Trophoblast cell (in vitro differentiated cells and primary cell): Measurements from ENCODE around the gene TMEM247.
A peak's percentile ranks its signal among the peaks of the same experiment; 100 is the strongest.

Source experiments
- DNase-seq, 2 donors: peaks; one replicate each; pipeline ENCODE4 v3.0.0-alpha.2; 2016
- H2AFZ ChIP-seq: 2 replicates; pipeline ENCODE4 v1.6.1; 2013; ENCODE audit warnings: low read length, moderate library complexity, mild to moderate bottlenecking; ENCODE audit not compliant: insufficient read depth, poor library complexity
- H2AK5ac ChIP-seq: 2 replicates; pipeline ENCODE4 v1.6.1; 2013; ENCODE audit warnings: mild to moderate bottlenecking, low read length
- H2BK120ac ChIP-seq: 2 replicates; pipeline ENCODE4 v1.6.1; 2013; ENCODE audit warnings: low read length, mild to moderate bottlenecking, moderate library complexity; ENCODE audit not compliant: insufficient read depth, poor library complexity
- H2BK12ac ChIP-seq: 2 replicates; pipeline ENCODE4 v1.6.1; 2013; ENCODE audit warnings: mild to moderate bottlenecking, low read length, moderate library complexity
- H2BK5ac ChIP-seq: 2 replicates; pipeline ENCODE4 v1.6.1; 2013; ENCODE audit warnings: low read length, low read depth, moderate library complexity, mild to moderate bottlenecking; ENCODE audit not compliant: poor library complexity
- H3K14ac ChIP-seq: 2 replicates; pipeline ENCODE4 v1.6.1; 2013; ENCODE audit warnings: mild to moderate bottlenecking, low read length
- H3K18ac ChIP-seq: 2 replicates; pipeline ENCODE4 v1.6.1; 2013; ENCODE audit warnings: mild to moderate bottlenecking, low read length
- H3K23ac ChIP-seq: 2 replicates; pipeline ENCODE4 v1.6.1; 2013; ENCODE audit warnings: low read length
- H3K27ac ChIP-seq: 2 replicates; pipeline ENCODE4 v1.5.1; 2013; ENCODE audit warnings: low read depth, mild to moderate bottlenecking, inconsistent platforms, low read length, moderate library complexity
- H3K27me3 ChIP-seq: 2 replicates; pipeline ENCODE4 v1.6.1; 2013; ENCODE audit warnings: inconsistent platforms, mild to moderate bottlenecking, low read length, moderate library complexity; ENCODE audit not compliant: insufficient read depth
- H3K36me3 ChIP-seq, 2 experiments: 1 replicate in 1 of 2; 2 replicates in 1 of 2; pipeline ENCODE4 v1.6.1; 2013; ENCODE audit warnings: low read length in 2 of 2, mild to moderate bottlenecking in 2 of 2, moderate library complexity in 1 of 2; ENCODE audit not compliant: insufficient read depth in 2 of 2, control insufficient read depth in 1 of 2
- H3K4ac ChIP-seq: 2 replicates; pipeline ENCODE4 v1.6.1; 2013; ENCODE audit warnings: low read depth, mild to moderate bottlenecking, low read length, moderate library complexity
- H3K4me1 ChIP-seq, 2 experiments: 1 replicate in 1 of 2; 2 replicates in 1 of 2; pipeline ENCODE4 v1.6.1; 2013; ENCODE audit warnings: low read length in 2 of 2, mild to moderate bottlenecking in 2 of 2, moderate library complexity in 1 of 2; ENCODE audit not compliant: insufficient read depth in 2 of 2, control insufficient read depth in 1 of 2
- H3K4me2 ChIP-seq: 2 replicates; pipeline ENCODE4 v1.6.1; 2013; ENCODE audit warnings: inconsistent platforms, mild to moderate bottlenecking, low read length, moderate library complexity
- H3K4me3 ChIP-seq: 2 replicates; pipeline ENCODE4 v1.5.1; 2013; ENCODE audit warnings: mild to moderate bottlenecking, low read depth, low read length, inconsistent platforms
- H3K79me1 ChIP-seq: one replicate; pipeline ENCODE4 v1.6.1; 2013; ENCODE audit warnings: low read length
- H3K79me2 ChIP-seq: 2 replicates; pipeline ENCODE4 v1.6.1; 2013; ENCODE audit warnings: low read length, mild to moderate bottlenecking; ENCODE audit not compliant: control insufficient read depth, insufficient read depth, poor library complexity
- H3K9ac ChIP-seq: 2 replicates; pipeline ENCODE4 v1.6.1; 2013; ENCODE audit warnings: mild to moderate bottlenecking, low read length
- H3K9me3 ChIP-seq: 2 replicates; pipeline ENCODE4 v1.6.1; 2013; ENCODE audit warnings: low read depth, mild to moderate bottlenecking, control low read depth, inconsistent platforms, low read length; ENCODE audit not compliant: insufficient read depth
- H4K12ac ChIP-seq: 2 replicates; pipeline ENCODE4 v1.6.1; 2013; ENCODE audit warnings: low read depth, mild to moderate bottlenecking, low read length, moderate library complexity
- H4K8ac ChIP-seq: 2 replicates; pipeline ENCODE4 v1.6.1; 2013; ENCODE audit warnings: low read depth, mild to moderate bottlenecking, low read length, moderate library complexity
- H4K91ac ChIP-seq: one replicate; pipeline ENCODE4 v1.6.1; 2013; ENCODE audit warnings: low read depth, mild to moderate bottlenecking, low read length, moderate library complexity
- WGBS: extraction: QIAGEN DNeasy Blood & Tissue Kit; methylation state at CpG from one replicate; pipeline ENCODE4 v1.1.7; 2013; ENCODE audit warnings: missing lambda C conversion rate; ENCODE audit not compliant: insufficient read length, insufficient coverage; ENCODE audit errors: extremely low coverage; 5-methylcytosine and 5-hydroxymethylcytosine counted together

TMEM247 gene

GRCh38 chr2:46456789-46457188 lies 22.6 kb upstream of the TMEM247 start:
- H3K23ac ChIP-seq, result no peak overlapping the region
- no peaks in the 10 kb centered on the region for H3K27me3 ChIP-seq
- H4K12ac ChIP-seq, result no peak overlapping the region
- H2BK5ac ChIP-seq, result no peak overlapping the region
- no peak overlapping the region for H3K27ac ChIP-seq
- no peak overlapping the region for H3K18ac ChIP-seq
- no peak overlapping the region for H3K9ac ChIP-seq
- H3K4me2 ChIP-seq, result no peak overlapping the region
- DNase-seq, result no peak
- H3K79me1 ChIP-seq, result peaks cover 9% of the 10 kb centered on the region
- H3K4me1 ChIP-seq, result peaks cover 0 to 9% of the 10 kb centered on the region in 2 experiments
- H2AFZ ChIP-seq, result no peak overlapping the region
- no peak overlapping the region for H2BK12ac ChIP-seq
- no peaks in the 10 kb centered on the region for H3K9me3 ChIP-seq
- H2AK5ac ChIP-seq, result no peak overlapping the region
- H2BK120ac ChIP-seq, result no peak overlapping the region
- H3K79me2 ChIP-seq, result peaks cover 4% of the 10 kb centered on the region
- H4K8ac ChIP-seq, result no peak overlapping the region
- H3K36me3 ChIP-seq, result no peaks in the 10 kb centered on the region
- WGBS, result no CpG with 5 or more reads among the region's 7 CpGs
- H4K91ac ChIP-seq, result no peak overlapping the region
- H3K4ac ChIP-seq, result no peak overlapping the region
- H3K14ac ChIP-seq, result no peak overlapping the region
- no peak overlapping the region for H3K4me3 ChIP-seq

- Histone ChIP-seq H3K4me2 (no peak overlapping the region), H3K36me3 (no peaks in the 10 kb centered on the region), H4K91ac (peak overlapping the region; percentile 16), H3K9me3 (no peaks in the 10 kb centered on the region), H3K23ac (no peak overlapping the region), H2BK12ac (peak overlapping the region; percentile 38), H2AK5ac (no peak overlapping the region), H3K79me2 (peaks cover 4% of the 10 kb centered on the region), H3K4me1 (peaks cover 0 to 9% of the 10 kb centered on the region in 2 experiments), H3K27me3 (no peaks in the 10 kb centered on the region), H3K79me1 (peaks cover 9% of the 10 kb centered on the region), H4K8ac (no peak overlapping the region), H3K4ac (no peak overlapping the region), H4K12ac (no peak overlapping the region), H3K14ac (no peak overlapping the region), H3K4me3 (no peak overlapping the region), H3K18ac (no peak overlapping the region), H3K27ac (no peak overlapping the region), H2BK120ac (peak overlapping the region; percentile 25), H2AFZ (no peak overlapping the region), H2BK5ac (no peak overlapping the region), H3K9ac (no peak overlapping the region)
- no CpG with 5 or more reads among the region's 9 CpGs for WGBS
- DNase-seq, result no peak
These were observed 20.4 kb upstream of the TMEM247 start for GRCh38 chr2:46458763-46459500.

- Histone ChIP-seq H2BK120ac (no peak overlapping the region), H3K4me1 (peaks cover 0 to 9% of the 10 kb centered on the region in 2 experiments), H3K18ac (no peak overlapping the region), H3K27ac (no peak overlapping the region), H3K4me2 (no peak overlapping the region), H3K79me1 (peaks cover 9% of the 10 kb centered on the region), H4K12ac (no peak overlapping the region), H4K91ac (peak overlapping the region; percentile 75), H3K9me3 (no peaks in the 10 kb centered on the region), H3K23ac (no peak overlapping the region), H3K36me3 (no peaks in the 10 kb centered on the region), H3K27me3 (no peaks in the 10 kb centered on the region), H2AFZ (no peak overlapping the region), H3K79me2 (peaks cover 4% of the 10 kb centered on the region), H2BK5ac (no peak overlapping the region), H3K4me3 (no peak overlapping the region), H2BK12ac (peak overlapping the region; percentile 81), H2AK5ac (peak overlapping the region; percentile 63), H3K14ac (no peak overlapping the region), H3K9ac (no peak overlapping the region), H3K4ac (no peak overlapping the region), H4K8ac (no peak overlapping the region)
- DNase-seq, result no peak
- WGBS, result no CpG with 5 or more reads among the region's 5 CpGs
These were observed 19.7 kb upstream of the TMEM247 start for GRCh38 chr2:46459694-46460093.

- no peak overlapping the region for H3K4me3 ChIP-seq
- H2AFZ ChIP-seq, result peak overlapping the region; percentile 40
- H3K9me3 ChIP-seq, result no peaks in the 10 kb centered on the region
- no CpG with 5 or more reads among the region's 16 CpGs for WGBS
- H3K4ac ChIP-seq, result peak overlapping the region; percentile 50
- peak overlapping the region; percentile 63 for H2AK5ac ChIP-seq
- no peak overlapping the region for H3K23ac ChIP-seq
- no peak overlapping the region for H3K27ac ChIP-seq
- H3K27me3 ChIP-seq, result no peaks in the 10 kb centered on the region
- peak overlapping the region; percentile 57 for H3K14ac ChIP-seq
- H3K4me1 ChIP-seq, result peaks cover 0 to 9% of the 10 kb centered on the region in 2 experiments
- peak overlapping the region; percentile 3 for H4K8ac ChIP-seq
- H3K79me2 ChIP-seq, result peaks cover 4% of the 10 kb centered on the region
- peak overlapping the region; percentile 25 for H2BK5ac ChIP-seq
- H4K91ac ChIP-seq, result peak overlapping the region; percentile 75
- peak overlapping the region; percentile 34 for H3K18ac ChIP-seq
- H3K36me3 ChIP-seq, result no peaks in the 10 kb centered on the region
- peak overlapping the region; percentile 81 for H2BK12ac ChIP-seq
- no peak for DNase-seq
- peaks cover 9% of the 10 kb centered on the region for H3K79me1 ChIP-seq
- peak overlapping the region; percentile 70 for H2BK120ac ChIP-seq
- H3K4me2 ChIP-seq, result no peak overlapping the region
- no peak overlapping the region for H3K9ac ChIP-seq
- no peak overlapping the region for H4K12ac ChIP-seq
These were observed 19.0 kb upstream of the TMEM247 start for GRCh38 chr2:46460241-46460921.
